ENCODE results near the gene GALC.

GALC gene

GRCh38 chr14:87971010-87971409 is 22.0 kb downstream of the GALC start:
- no peak overlapping the region for H3K4me2 ChIP-seq
- no peaks in the 10 kb centered on the region for H4K20me1 ChIP-seq (ENCODE audit: insufficient read depth)
- H3K9ac ChIP-seq = no peak overlapping the region
- H3K27me3 ChIP-seq (ENCODE audit: insufficient read depth, low read depth) = no peaks in the 10 kb centered on the region
- no peak overlapping the region for H3K27ac ChIP-seq
- H3K36me3 ChIP-seq (ENCODE audit: insufficient read depth) = no peaks in the 10 kb centered on the region
- H3K79me2 ChIP-seq (ENCODE audit: insufficient read depth, low read depth) = no peaks in the 10 kb centered on the region
- no peak overlapping the region for H2AFZ ChIP-seq (ENCODE audit: low read depth)
- H3K4me1 ChIP-seq (ENCODE audit: low read depth, poor library complexity, severe bottlenecking) = no peaks in the 10 kb centered on the region
- no peak overlapping the region for H3K4me3 ChIP-seq (IDR thresholded peaks at IDR 0.05; ENCODE audit: insufficient read depth, low read depth, low read length)
- no peak for TF ChIP-seq CTCF (conservative IDR thresholded peaks at IDR 0.05; ENCODE audit: low read depth, low read length)

GRCh38 chr14:87967496-87967895 is 25.5 kb downstream of the GALC start:
- Histone ChIP-seq H3K4me3 (IDR thresholded peaks at IDR 0.05; ENCODE audit: insufficient read depth, low read depth, low read length) (no peak overlapping the region), H3K27me3 (ENCODE audit: insufficient read depth, low read depth) (no peaks in the 10 kb centered on the region), H3K36me3 (ENCODE audit: insufficient read depth) (no peaks in the 10 kb centered on the region), H3K27ac (no peak overlapping the region), H3K9ac (no peak overlapping the region), H2AFZ (ENCODE audit: low read depth) (no peak overlapping the region), H3K4me2 (no peak overlapping the region), H3K4me1 (ENCODE audit: low read depth, poor library complexity, severe bottlenecking) (no peaks in the 10 kb centered on the region), H3K79me2 (ENCODE audit: insufficient read depth, low read depth) (no peaks in the 10 kb centered on the region), H4K20me1 (ENCODE audit: insufficient read depth) (no peaks in the 10 kb centered on the region)
- TF ChIP-seq CTCF (conservative IDR thresholded peaks at IDR 0.05; ENCODE audit: low read depth, low read length) = no peak

- no peak overlapping the region for H3K4me3 ChIP-seq (IDR thresholded peaks at IDR 0.05; ENCODE audit: insufficient read depth, low read depth, low read length)
- H3K27ac ChIP-seq = no peak overlapping the region
- H2AFZ ChIP-seq (ENCODE audit: low read depth) = no peak overlapping the region
- H3K4me1 ChIP-seq (ENCODE audit: low read depth, poor library complexity, severe bottlenecking) = no peaks in the 10 kb centered on the region
- H3K36me3 ChIP-seq (ENCODE audit: insufficient read depth) = no peaks in the 10 kb centered on the region
- no peak overlapping the region for H3K4me2 ChIP-seq
- no peaks in the 10 kb centered on the region for H3K27me3 ChIP-seq (ENCODE audit: insufficient read depth, low read depth)
- no peak overlapping the region for H3K9ac ChIP-seq
- H3K79me2 ChIP-seq (ENCODE audit: insufficient read depth, low read depth) = no peaks in the 10 kb centered on the region
- no peak for TF ChIP-seq CTCF (conservative IDR thresholded peaks at IDR 0.05; ENCODE audit: low read depth, low read length)
- H4K20me1 ChIP-seq (ENCODE audit: insufficient read depth) = no peaks in the 10 kb centered on the region
Measured at GRCh38 chr14:87966816-87967215, 26.2 kb downstream of the GALC start.

GRCh38 chr14:87961246-87961645 is 31.7 kb downstream of the GALC start:
- Histone ChIP-seq H3K4me2 (no peak overlapping the region), H3K36me3 (ENCODE audit: insufficient read depth) (no peaks in the 10 kb centered on the region), H2AFZ (ENCODE audit: low read depth) (no peak overlapping the region), H4K20me1 (ENCODE audit: insufficient read depth) (no peaks in the 10 kb centered on the region), H3K27me3 (ENCODE audit: insufficient read depth, low read depth) (no peaks in the 10 kb centered on the region), H3K27ac (no peak overlapping the region), H3K4me1 (ENCODE audit: low read depth, poor library complexity, severe bottlenecking) (no peaks in the 10 kb centered on the region), H3K9ac (no peak overlapping the region), H3K4me3 (IDR thresholded peaks at IDR 0.05; ENCODE audit: insufficient read depth, low read depth, low read length) (no peak overlapping the region), H3K79me2 (ENCODE audit: insufficient read depth, low read depth) (no peaks in the 10 kb centered on the region)
- TF ChIP-seq CTCF (conservative IDR thresholded peaks at IDR 0.05; ENCODE audit: low read depth, low read length) = no peak

Measured in KMS-11 (cell line).